ENCODE results near the gene GP1BB.

DNA sequence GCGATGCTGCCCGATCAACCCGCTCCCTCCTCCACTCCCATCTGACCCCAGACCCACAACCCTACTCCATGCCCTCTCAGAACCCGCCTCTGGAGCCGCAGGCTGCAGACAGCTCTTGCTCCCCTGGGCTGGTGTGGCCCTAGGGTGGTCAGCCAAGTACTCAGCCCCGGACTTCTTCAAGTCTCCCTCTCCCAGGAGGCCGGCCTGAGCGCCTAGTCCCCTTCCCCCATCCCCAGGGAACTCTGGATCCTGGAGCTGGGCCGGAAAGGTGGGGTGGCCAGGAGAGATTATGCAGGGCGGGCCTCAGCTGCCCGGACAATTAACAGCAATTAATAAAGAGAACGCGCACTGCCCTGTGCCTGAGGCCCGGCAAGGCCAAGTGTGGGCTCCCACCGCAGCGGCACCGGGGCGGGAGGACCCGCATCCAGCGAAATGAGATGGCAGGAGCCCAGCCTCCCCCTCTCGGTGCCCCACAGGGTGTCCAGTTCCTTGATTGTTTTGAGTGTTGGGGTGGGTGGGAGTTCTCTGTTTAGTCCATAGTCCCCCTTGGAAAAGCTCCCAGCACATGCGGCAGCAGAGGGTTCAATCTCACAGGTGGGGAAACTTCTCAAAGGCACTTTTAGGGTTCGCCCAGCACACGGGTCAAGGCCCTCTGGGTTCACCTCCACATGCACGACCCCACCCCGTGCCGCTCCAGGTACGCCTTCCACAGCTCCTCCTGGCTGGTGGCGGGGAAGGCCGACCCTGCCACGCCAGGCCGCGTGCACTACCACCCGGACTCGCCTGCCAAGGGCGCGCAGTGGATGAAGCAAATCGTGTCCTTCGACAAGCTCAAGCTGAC, 40.3 kb downstream of the GP1BB start:
- TF ChIP-seq, protein P1, sequence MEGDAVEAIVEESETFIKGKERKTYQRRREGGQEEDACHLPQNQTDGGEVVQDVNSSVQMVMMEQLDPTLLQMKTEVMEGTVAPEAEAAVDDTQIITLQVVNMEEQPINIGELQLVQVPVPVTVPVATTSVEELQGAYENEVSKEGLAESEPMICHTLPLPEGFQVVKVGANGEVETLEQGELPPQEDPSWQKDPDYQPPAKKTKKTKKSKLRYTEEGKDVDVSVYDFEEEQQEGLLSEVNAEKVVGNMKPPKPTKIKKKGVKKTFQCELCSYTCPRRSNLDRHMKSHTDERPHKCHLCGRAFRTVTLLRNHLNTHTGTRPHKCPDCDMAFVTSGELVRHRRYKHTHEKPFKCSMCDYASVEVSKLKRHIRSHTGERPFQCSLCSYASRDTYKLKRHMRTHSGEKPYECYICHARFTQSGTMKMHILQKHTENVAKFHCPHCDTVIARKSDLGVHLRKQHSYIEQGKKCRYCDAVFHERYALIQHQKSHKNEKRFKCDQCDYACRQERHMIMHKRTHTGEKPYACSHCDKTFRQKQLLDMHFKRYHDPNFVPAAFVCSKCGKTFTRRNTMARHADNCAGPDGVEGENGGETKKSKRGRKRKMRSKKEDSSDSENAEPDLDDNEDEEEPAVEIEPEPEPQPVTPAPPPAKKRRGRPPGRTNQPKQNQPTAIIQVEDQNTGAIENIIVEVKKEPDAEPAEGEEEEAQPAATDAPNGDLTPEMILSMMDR (IDR thresholded peaks at IDR 0.05): no peak
- no peak for TF ChIP-seq POLR2A (IDR thresholded peaks at IDR 0.05)
